Ishikawa (cell line): ENCODE results near the gene GPD1L.

Source experiments
- CEBPB ChIP-seq: IDR thresholded peaks from 2 replicates; pipeline ENCODE4 v1.6.1; 2012
- CREB1 ChIP-seq: IDR thresholded peaks from 2 replicates; pipeline ENCODE4 v1.6.1; 2012; ENCODE audit warnings: low read depth
- EGR1 ChIP-seq: IDR thresholded peaks from 2 replicates; pipeline ENCODE4 v1.6.1; 2012
- EP300 ChIP-seq: IDR thresholded peaks from 2 replicates; pipeline ENCODE4 v1.6.1; 2012; ENCODE audit warnings: borderline replicate concordance
- FOXM1 ChIP-seq: IDR thresholded peaks from 2 replicates; pipeline ENCODE4 v1.6.1; 2012; ENCODE audit warnings: low read depth, borderline replicate concordance
- NFIC ChIP-seq: IDR thresholded peaks from 2 replicates; pipeline ENCODE4 v1.6.1; 2012
- RAD21 ChIP-seq: IDR thresholded peaks from 2 replicates; pipeline ENCODE4 v1.6.1; 2012; ENCODE audit warnings: low read depth
- TCF12 ChIP-seq: IDR thresholded peaks from 2 replicates; pipeline ENCODE4 v1.6.1; 2012; ENCODE audit warnings: low read depth
- TEAD4 ChIP-seq: IDR thresholded peaks from 2 replicates; pipeline ENCODE4 v1.6.1; 2012
- YY1 ChIP-seq: IDR thresholded peaks from 2 replicates; pipeline ENCODE4 v1.6.1; 2012; ENCODE audit warnings: low read depth
- ZBTB7A ChIP-seq: IDR thresholded peaks from 2 replicates; pipeline ENCODE4 v1.6.1; 2012; ENCODE audit warnings: low read depth
- TF ChIP-seq, protein P1 (sequence below): IDR thresholded peaks from 2 replicates; pipeline ENCODE4 v1.6.1; 2012

DNA sequence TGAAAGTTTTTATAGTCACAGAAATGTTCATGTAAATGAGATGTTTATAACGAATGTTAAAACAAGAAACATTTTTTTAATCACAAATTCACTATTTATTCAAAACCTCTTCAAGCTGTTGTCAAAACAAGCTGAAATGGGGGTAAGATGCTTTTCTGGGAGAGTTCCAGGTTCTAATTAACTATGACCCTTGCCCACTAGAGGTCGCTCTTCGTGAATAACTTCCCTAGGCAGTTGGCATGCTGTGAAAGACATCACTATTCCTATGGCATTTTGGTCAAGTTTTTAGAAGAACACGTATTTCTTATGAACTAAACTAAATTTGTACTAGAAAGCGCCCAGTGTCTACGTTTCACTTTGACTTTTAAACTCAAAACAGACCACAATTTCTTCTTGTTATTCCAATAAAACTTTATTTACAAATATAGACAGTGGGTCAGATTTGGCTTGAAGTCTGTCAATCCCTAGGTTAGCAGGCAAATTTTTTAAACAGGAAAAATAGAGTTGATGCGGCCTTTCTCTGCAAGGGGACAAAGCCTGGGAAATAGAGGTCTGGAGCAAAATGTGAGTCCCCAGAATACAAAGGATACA lies 69.3 kb downstream of the GPD1L start:
- TF ChIP-seq YY1 (no peak), EP300 (no peak), FOXM1 (no peak), CREB1 (no peak), EGR1 (no peak), ZBTB7A (no peak), CEBPB (no peak), TCF12 (no peak), NFIC (no peak), TEAD4 (no peak), RAD21 (peak; percentile 52)
- TF ChIP-seq, protein P1, sequence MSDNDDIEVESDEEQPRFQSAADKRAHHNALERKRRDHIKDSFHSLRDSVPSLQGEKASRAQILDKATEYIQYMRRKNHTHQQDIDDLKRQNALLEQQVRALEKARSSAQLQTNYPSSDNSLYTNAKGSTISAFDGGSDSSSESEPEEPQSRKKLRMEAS, result no peak
